B cell (primary cell): Measurements from ENCODE around the gene MESP2. TPM values are rescaled to one million over a fixed set of nuclear protein-coding genes. Genes with fewer than 3 reads are reported as not detected.

Experiments used
- ATAC-seq: fragments of 200-7000 bp; cut with Tn5 transposase; one replicate; pipeline ENCODE4 v1.10.0; 2021; ENCODE audit warnings: low read depth, mild to moderate bottlenecking, moderate number of reproducible peaks, moderate library complexity
- CTCF ChIA-PET: fragments of 350-600 bp; sonication (Branson Sonifier 250); formaldehyde crosslinking; loops from one replicate; lab custom pipeline; 2021; ENCODE audit warnings: antibody characterized with exemption, inconsistent platforms; lab: Charles Lee
- POLR2A ChIA-PET: fragments of 350-600 bp; sonication (Branson Sonifier 250); formaldehyde crosslinking; loops from one replicate; lab custom pipeline; 2021; ENCODE audit warnings: antibody characterized with exemption; lab: Charles Lee
- DNase-seq: peaks from one replicate; pipeline ENCODE4 v3.0.0; 2013
- H2AFZ ChIP-seq: 2 replicates; pipeline ENCODE4 v1.6.1; 2012; ENCODE audit warnings: mild to moderate bottlenecking, low read depth, low read length; ENCODE audit not compliant: insufficient read depth, poor library complexity, severe bottlenecking
- H3K27ac ChIP-seq, 2 donors: 1 replicate in 1 of 2; 2 replicates in 1 of 2; pipeline ENCODE4 v1.5.1; 2012 to 2013; ENCODE audit warnings: low read length in 2 of 2, mild to moderate bottlenecking in 2 of 2, moderate library complexity in 1 of 2
- H3K27me3 ChIP-seq, 4 experiments: fragments of 200-600 bp in 1 of 4; sonication (generic) in 1 of 4; replicated peaks in 1 of 4; 1 replicate in 2 of 4; 2 replicates in 2 of 4; pipeline versions ENCODE4 v1.6.1 to v1.7.0; 2013 to 2016; ENCODE audit warnings: low read length in 3 of 4, mild to moderate bottlenecking in 2 of 4, mixed read lengths in 1 of 4, moderate library complexity in 1 of 4; ENCODE audit not compliant: insufficient read depth in 4 of 4, control insufficient read depth in 3 of 4; ENCODE audit errors: control extremely low read depth in 1 of 4
- H3K36me3 ChIP-seq, 2 experiments: replicated peaks in 1 of 2; 1 replicate in 1 of 2; 2 replicates in 1 of 2; pipeline versions ENCODE4 v1.6.1 to v1.7.1; 2013; ENCODE audit warnings: low read length in 1 of 2; ENCODE audit not compliant: insufficient read depth in 2 of 2, control insufficient read depth in 1 of 2; ENCODE audit errors: control extremely low read depth in 1 of 2, extremely low read depth in 1 of 2
- H3K4me1 ChIP-seq, 2 donors: fragments of 200-600 bp in 1 of 2; sonication (generic) in 1 of 2; 1 replicate in 1 of 2; 2 replicates in 1 of 2; pipeline versions ENCODE4 v1.5.1 to v1.6.1; 2013 to 2017; ENCODE audit warnings: low read length in 2 of 2; ENCODE audit not compliant: control insufficient read depth in 2 of 2, insufficient read depth in 2 of 2
- H3K4me2 ChIP-seq: replicated peaks from 2 replicates; pipeline ENCODE3; 2012; ENCODE audit warnings: mild to moderate bottlenecking, low read depth, low read length; ENCODE audit not compliant: poor library complexity, severe bottlenecking
- H3K4me3 ChIP-seq, 5 experiments: fragments of 200-600 bp in 1 of 5; sonication (generic) in 1 of 5; 1 replicate in 3 of 5; 2 replicates in 2 of 5; pipeline versions ENCODE4 v1.5.1 to v1.7.0; 2011 to 2016; ENCODE audit warnings: low read length in 4 of 5, mild to moderate bottlenecking in 4 of 5, low read depth in 2 of 5, control low read depth in 1 of 5, moderate library complexity in 1 of 5; ENCODE audit not compliant: insufficient read depth in 1 of 5; ENCODE audit errors: control extremely low read depth in 1 of 5, extremely low read depth in 1 of 5
- H3K79me2 ChIP-seq: fragments of 200-600 bp; sonication (generic); one replicate; pipeline ENCODE4 v1.6.0; 2016; ENCODE audit warnings: low read length; ENCODE audit not compliant: control insufficient read depth, insufficient read depth
- H3K9ac ChIP-seq: fragments of 200-600 bp; sonication (generic); 2 replicates; pipeline ENCODE4 v1.6.1; 2017; ENCODE audit warnings: mild to moderate bottlenecking, low read length, moderate library complexity
- H3K9me3 ChIP-seq, 3 donors: one replicate each; pipeline versions ENCODE4 v1.6.1 to v1.7.1; 2013; ENCODE audit warnings: low read length in 2 of 3; ENCODE audit not compliant: control insufficient read depth in 2 of 3, insufficient read depth in 1 of 3; ENCODE audit errors: control extremely low read depth in 1 of 3
- H4K20me1 ChIP-seq: 2 replicates; pipeline ENCODE4 v1.6.0; 2012; ENCODE audit warnings: mild to moderate bottlenecking, low read length; ENCODE audit not compliant: insufficient read depth, control insufficient read depth, poor library complexity, severe bottlenecking
- H3K27ac Mint-ChIP-seq: one replicate; pipeline ENCODE4 v1.8.0; 2021; ENCODE audit warnings: mixed read lengths
- H3K27me3 Mint-ChIP-seq: one replicate; pipeline ENCODE4 v1.8.0; 2021; ENCODE audit warnings: mixed read lengths
- H3K4me1 Mint-ChIP-seq: one replicate; pipeline ENCODE4 v1.8.0; 2021; ENCODE audit warnings: mixed read lengths
- H3K4me3 Mint-ChIP-seq: one replicate; pipeline ENCODE4 v1.8.0; 2021; ENCODE audit warnings: mixed read lengths
- H3K9me3 Mint-ChIP-seq: one replicate; pipeline ENCODE4 v1.8.0; 2022; ENCODE audit warnings: mixed read lengths; ENCODE audit not compliant: insufficient read depth
- CTCF ChIP-seq: fragments of 200-600 bp; IDR thresholded peaks from one replicate; pipeline ENCODE4 v1.8.0; 2022; ENCODE audit warnings: antibody characterized with exemption, mild to moderate bottlenecking
- EZH2 ChIP-seq: IDR thresholded peaks from 2 replicates; pipeline ENCODE4 v1.6.1; 2012; ENCODE audit warnings: borderline replicate concordance, low read depth, mild to moderate bottlenecking, moderate library complexity, low read length; ENCODE audit not compliant: insufficient read depth, poor library complexity, severe bottlenecking
- WGBS: methylation state at CpG from one replicate; pipeline ENCODE4 v1.1.5; 2013; ENCODE audit warnings: missing lambda C conversion rate; ENCODE audit not compliant: insufficient coverage; 5-methylcytosine and 5-hydroxymethylcytosine counted together
- intact Hi-C: fragments of 100-400 bp; cut with micrococcal nuclease; formaldehyde crosslinking; loops from one replicate; pipeline ENCODE4 v1.10.0; 2022
- polyA plus RNA-seq: library from polyadenylated mRNA; depleted of rRNA; stranded (reverse); fragments of >200 nt; gene quantifications from 2 replicates; pipeline ENCODE4 v1.2.3, GENCODE V29; 2012
- total RNA-seq, 2 donors: library from RNA; stranded (reverse); fragments of 120-200 nt in 1 of 2; gene quantifications; 1 replicate in 1 of 2; 2 replicates in 1 of 2; pipeline versions ENCODE4 v1.2.3 to v1.2.4, GENCODE V29; 2013 to 2022

MESP2 gene
- total and polyA plus RNA-seq, 2 donors (not counting 1 experiment from before 2014, with no cell fraction given), result not detected

DNA sequence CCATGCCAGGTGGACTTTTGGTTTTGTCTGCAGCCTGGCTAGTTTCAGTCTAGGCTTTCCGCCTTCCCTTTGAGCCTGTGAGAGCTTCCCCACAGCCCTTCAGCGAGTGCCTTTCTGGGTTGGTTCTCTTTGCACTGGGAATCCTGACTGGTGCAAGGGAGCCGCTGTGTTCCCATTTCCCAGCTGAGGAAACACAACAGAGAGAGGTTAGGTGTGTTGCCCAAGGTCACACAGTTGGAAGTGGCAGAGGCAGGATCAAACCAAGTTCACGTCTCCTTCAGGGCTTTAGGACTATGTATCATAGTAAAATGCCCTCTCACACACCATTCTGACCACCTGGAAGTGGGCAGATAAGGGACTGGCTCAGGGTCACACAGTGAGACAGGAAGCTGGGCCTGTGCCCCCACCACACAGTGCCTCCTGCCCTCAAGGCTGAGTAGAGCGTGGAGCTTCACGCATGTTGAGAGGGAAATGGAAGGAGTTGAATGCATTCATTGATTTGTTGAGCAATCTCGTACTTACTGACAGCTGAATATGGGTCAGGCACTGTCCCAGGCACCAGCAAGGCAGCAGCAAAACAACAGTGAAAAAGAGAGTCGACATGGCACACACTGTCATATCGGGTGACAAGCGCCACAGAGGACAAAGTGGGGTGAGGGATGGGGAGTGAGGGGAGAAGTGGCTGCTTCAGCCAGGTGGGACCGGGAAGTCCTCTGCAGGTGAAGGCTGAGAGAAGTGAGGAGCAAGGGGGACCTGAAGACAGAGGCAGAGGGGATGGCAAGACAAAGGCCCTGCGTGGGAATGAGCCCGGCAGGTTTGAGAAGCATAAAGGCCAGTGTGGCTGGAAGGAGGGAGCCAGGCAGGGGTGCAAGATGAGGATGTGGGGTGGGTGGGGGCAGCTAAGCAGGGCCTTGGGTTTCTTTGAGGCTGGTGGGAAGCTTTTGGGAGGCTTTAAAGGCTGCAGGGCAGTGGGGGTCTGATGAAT lies 50.8 kb downstream of the MESP2 start:
- no peak for ATAC-seq
- Histone ChIP-seq H3K27me3 (peaks cover 0 to 3% (median 0%) of the 10 kb centered on the region in 4 experiments), H3K4me2 (no peak overlapping the region), H3K4me1 (peaks cover 6 to 13% of the 10 kb centered on the region in 2 donors), H4K20me1 (no peaks in the 10 kb centered on the region), H3K4me3 (no peak overlapping the region), H3K36me3 (no peaks in the 10 kb centered on the region), H3K9me3 (peaks cover 0 to 4% (median 0%) of the 10 kb centered on the region in 3 donors), H3K79me2 (no peaks in the 10 kb centered on the region), H3K27ac (no peak overlapping the region), H3K9ac (no peak overlapping the region), H2AFZ (no peak overlapping the region)
- intact Hi-C loops, result no loop called here
- DNase-seq, result no peak
- POLR2A ChIA-PET, result no interaction called here
- WGBS, result 93% methylated on average over 10 of the region's 13 CpGs
- peaks cover 13% of the 10 kb centered on the region for H3K4me1 Mint-ChIP-seq
- H3K9me3 Mint-ChIP-seq, result no peaks in the 10 kb centered on the region
- no peak overlapping the region for H3K4me3 Mint-ChIP-seq
- H3K27ac Mint-ChIP-seq, result no peak overlapping the region
- TF ChIP-seq CTCF (no peak), EZH2 (no peak)
- peaks cover 14% of the 10 kb centered on the region for H3K27me3 Mint-ChIP-seq
- CTCF ChIA-PET, result interaction anchor here (0.7 to 2.0 kb wide), 2 partner anchors 48 to 66 kb away, joined by 3 to 5 read pairs; no protein-coding TSS in a partner anchor

DNA sequence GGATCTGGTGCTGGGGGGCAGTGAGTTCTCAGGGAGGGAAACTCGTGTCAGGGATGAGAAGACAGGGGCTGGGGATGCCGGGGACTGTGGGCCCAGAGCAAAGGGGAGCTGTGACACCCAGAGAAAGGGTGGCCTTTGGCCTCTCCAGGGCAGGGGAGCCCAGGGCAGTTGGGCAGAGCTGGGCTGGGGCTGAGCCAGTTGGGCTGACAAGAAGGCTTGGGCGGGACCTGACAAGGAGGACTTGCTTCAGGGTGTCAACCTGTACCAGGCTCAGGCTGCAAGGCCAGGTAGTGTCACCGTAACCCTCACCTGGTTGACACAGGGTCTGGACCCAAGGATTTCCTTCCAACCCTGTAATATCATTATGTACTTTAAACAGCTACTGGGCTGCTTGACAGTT lies 51.7 kb downstream of the MESP2 start:
- Histone ChIP-seq H3K4me1 (peaks cover 6 to 13% of the 10 kb centered on the region in 2 donors), H3K36me3 (no peaks in the 10 kb centered on the region), H3K9ac (no peak overlapping the region), H3K9me3 (no peaks in the 10 kb centered on the region), H3K27me3 (peaks cover 0 to 3% (median 0%) of the 10 kb centered on the region in 4 experiments), H3K4me2 (no peak overlapping the region), H3K79me2 (no peaks in the 10 kb centered on the region), H4K20me1 (no peaks in the 10 kb centered on the region), H3K27ac (no peak overlapping the region), H3K4me3 (no peak overlapping the region), H2AFZ (no peak overlapping the region)
- TF ChIP-seq CTCF (no peak), EZH2 (no peak)
- WGBS, result 89% methylated on average over 4 of the region's 4 CpGs
- Mint-ChIP-seq H3K4me1 (peaks cover 11% of the 10 kb centered on the region), H3K27me3 (peaks cover 6% of the 10 kb centered on the region), H3K4me3 (no peak overlapping the region), H3K9me3 (no peaks in the 10 kb centered on the region), H3K27ac (no peak overlapping the region)
- intact Hi-C loops, result no loop called here
- ATAC-seq (no peak), DNase-seq (no peak)
- ChIA-PET POLR2A (no interaction called here), CTCF (interaction anchor here (2.0 kb wide), 1 partner anchor 66 kb away, joined by 5 read pairs; no protein-coding TSS in a partner anchor)
